Fibroblast of skin of left biceps (primary cell): ENCODE measurements around the gene POLR2I.
"Not testable (repeated sequence)": the region's sequence is repeated elsewhere in the genome, so short reads cannot be mapped to it uniquely, and the experiment has no call there.

Source experiments
- DNase-seq, 2 experiments: peaks; one replicate each; pipeline ENCODE4 v3.0.0-alpha.2; 2013; ENCODE audit warnings: low read depth in 2 of 2

POLR2I gene

DNA sequence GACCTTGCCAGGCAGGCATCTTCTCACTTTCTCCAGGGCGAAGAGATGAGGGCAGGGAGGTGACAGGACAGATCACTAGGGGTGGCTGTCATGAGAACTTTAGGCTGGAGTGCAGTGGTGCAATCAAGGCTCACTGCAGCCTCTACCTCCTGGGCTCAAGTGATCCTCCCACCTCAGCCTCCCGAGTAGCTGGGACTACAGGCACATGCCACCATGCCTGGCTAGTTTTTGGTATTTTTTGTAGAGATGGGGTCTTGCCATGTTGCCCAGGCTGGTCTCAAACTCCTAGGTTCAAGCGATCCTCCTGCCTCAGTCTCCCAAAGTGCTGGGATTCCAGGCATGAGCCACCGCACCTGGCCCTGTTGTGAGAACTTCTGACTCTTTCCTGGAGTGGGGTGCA lies 20.2 kb upstream of the POLR2I start:
- not testable (repeated sequence) for DNase-seq

- not testable (repeated sequence) for DNase-seq
These were observed 16.5 kb upstream of the POLR2I start for GRCh38 chr19:36131221-36131620.

DNA sequence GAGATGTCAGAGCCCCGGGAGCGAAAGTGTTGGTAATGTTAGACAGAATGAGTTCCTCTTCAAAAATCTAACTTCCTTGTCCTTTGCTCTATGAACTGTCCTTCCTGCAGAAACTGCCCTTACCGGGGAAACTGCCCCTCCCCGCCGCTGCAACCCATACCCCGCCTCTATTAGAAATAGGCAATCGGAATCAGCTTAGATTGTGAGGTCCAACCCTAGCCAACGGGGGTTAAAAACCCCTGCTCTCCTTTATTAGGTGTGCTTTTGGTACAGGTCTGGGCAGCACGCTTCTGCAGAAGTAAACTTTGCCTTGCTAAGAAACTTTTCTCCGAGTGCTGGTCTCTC lies 13.7 kb upstream of the POLR2I start:
- DNase-seq = no peak

DNA sequence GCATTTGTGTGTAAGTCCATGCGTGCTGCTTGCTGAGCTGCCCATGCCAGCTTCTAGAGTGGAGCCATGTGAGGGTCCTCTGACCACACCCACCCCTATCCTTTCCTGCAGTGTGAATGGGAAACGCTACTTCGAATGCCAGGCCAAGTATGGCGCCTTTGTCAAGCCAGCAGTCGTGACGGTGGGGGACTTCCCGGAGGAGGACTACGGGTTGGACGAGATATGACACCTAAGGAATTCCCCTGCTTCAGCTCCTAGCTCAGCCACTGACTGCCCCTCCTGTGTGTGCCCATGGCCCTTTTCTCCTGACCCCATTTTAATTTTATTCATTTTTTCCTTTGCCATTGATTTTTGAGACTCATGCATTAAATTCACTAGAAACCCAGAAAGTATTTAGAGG lies 10.9 kb upstream of the POLR2I start:
- DNase-seq = no peak

DNA sequence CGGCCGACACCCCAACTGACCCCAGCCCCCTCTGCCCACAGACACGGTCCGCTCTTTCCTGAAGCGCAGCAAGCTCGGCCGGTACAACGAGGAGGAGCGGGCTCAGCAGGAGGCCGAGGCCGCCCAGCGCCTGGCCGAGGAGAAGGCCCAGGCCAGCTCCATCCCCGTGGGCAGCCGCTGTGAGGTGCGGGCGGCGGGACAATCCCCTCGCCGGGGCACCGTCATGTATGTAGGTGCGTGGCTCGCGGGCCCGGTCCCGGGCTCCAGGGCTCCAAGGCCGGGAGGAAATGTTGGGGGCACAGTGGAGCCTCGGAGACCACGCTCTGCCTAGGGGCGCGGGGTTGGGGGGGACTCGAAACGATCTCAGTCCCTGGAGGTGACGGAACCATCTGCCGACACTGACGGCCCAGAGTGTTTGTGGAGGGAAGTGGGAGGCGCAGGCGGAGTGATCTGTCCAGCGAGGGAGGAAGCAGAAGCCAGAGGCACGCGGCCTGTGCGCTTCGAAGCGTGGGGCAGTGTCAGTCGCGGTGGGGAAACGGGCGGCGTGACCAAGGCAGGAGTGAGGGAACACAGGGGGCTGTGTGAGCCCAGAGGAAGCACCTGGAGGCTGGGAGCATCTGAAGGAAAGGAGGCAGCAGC lies 6.9 kb upstream of the POLR2I start:
- DNase-seq = no peak

- no peak for DNase-seq
These were observed 6.3 kb upstream of the POLR2I start for GRCh38 chr19:36120984-36121358.

- DNase-seq = no peak
These were observed 5.7 kb upstream of the POLR2I start for GRCh38 chr19:36120092-36120983.

DNA sequence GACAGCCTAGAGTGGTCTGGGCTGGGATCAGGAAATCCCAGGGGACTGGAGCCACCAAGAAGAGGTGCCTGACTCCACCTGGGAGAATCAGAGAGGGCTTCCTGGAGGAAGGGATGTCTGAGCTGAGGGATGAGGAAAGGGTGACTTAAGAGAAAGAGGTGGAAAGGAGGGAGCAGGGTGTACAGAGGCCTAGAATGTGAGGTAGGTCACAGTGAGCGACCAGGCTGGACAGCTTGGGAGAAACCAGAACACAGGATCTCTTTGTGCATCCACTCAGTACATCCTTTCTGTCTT lies 1.6 kb upstream of the POLR2I start:
- DNase-seq = no peak

DNA sequence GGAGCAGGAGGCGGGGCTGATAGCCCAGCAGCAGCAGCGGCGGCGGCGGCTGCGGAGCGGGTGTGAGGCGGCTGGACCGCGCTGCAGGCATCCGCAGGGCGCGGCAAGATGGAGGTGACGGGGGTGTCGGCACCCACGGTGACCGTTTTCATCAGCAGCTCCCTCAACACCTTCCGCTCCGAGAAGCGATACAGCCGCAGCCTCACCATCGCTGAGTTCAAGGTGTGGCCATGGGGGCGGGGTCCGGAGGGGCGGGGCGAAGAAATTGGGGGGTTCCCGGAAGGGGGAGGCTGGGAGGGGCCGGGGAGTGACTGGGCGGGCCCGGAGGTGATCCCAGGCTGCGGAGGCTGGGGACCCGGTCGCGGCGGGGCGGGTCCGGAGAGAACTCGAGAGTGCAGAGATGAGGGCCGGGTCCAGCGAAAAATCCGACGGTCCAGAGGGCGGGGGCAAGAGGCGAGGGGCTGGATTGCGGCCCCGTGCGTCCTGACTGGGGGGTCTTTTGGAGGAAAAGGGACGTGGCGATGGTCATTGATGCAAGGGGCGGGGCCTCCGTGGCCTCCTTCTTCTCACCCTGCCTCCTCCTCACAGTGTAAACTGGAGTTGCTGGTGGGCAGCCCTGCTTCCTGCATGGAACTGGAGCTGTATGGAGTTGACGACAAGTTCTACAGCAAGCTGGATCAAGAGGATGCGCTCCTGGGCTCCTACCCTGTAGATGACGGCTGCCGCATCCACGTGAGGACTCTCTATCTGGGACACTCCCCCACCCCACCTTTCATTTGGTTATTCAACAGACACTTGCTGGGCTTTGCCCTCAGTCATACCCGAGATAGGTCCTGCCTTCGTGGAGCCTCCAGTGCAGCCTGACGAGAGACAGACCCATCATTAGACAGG lies 1.0 kb upstream of the POLR2I start, which contains the start of gene TBCB:
Gene TBCB, plus strand, starts transcription at position 16 of the 891 bp plus-strand sequence. Its CDS starts 93 bp downstream, at position 109.
- no peak for DNase-seq

DNA sequence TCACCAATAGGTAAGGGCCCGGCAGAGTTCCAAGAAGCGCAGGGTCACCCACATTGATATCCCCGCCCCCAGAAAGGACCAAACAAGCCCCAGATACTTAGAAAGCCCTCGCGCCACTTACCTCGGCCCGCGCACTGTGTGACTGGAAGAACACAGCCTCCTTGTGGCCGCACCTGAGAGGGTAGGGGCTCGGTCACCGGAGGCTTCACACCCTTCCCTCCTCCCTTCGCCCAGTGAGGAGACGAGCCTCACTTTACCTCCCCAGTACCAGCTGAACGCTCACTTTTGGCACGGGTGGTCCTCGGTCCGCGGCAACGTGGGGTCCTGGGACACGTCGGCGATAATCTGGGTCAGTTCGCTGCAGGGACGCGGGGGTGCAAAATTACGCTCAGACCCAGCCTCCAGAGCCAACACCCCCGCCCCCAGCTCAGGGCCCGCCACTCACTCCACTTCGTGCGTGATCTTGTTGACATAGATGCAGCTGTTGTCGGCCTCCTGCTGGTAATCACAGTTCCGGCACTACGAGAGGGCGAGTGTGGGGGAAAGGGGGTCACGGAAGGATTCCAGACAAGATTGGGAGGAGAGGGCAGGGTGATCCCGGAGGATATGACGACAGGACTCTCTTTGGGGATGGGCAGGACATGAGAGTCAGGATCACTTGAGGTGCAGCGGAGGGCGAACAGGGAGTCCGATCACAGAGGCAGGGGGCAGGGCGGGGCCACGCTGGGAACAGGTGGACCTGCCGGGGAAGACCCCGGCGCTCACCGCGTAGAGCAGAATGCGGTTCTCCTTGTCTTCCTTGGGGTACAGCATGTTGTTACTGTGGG lies 568 bp downstream of the POLR2I start:
- DNase-seq = no peak

GRCh38 chr19:36113425-36113824 lies 1.2 kb downstream of the POLR2I start:
- DNase-seq = no peak

DNA sequence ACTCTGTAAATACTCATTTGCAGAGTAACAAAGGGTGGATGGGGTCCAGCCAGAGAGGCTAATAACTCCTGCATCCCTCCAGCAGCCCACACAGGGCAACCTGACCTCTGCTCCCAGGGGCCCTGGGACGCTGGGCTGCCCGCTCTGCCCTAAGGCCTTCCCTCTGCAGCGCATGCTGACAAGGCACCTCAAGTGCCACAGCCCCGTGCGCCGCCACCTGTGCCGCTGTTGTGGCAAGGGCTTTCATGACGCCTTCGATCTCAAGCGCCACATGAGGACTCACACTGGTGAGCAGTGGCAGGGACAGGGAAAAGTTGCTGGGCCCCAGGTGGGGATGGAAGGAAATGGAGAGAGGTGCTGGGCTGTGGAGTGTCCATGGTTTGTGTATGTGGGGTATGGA lies 2.0 kb downstream of the POLR2I start:
- DNase-seq = no peak

DNA sequence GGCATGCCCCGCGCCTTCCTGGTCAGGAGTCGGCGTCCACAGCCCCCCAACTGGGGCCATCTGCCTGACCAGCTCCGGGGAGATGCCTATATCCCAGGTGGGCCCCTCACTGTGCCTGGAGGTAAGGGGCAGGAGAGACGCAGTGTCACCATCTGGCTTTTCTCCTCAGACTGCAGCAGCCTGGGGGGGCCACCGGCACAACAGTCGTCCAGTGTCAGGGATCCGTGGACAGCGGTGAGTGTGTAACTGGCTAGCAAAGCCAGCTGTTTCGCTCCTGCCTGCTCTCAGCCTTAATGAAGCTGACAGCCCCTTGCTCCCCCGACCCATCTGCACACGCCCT lies 3.5 kb downstream of the POLR2I start:
- no peak for DNase-seq

DNA sequence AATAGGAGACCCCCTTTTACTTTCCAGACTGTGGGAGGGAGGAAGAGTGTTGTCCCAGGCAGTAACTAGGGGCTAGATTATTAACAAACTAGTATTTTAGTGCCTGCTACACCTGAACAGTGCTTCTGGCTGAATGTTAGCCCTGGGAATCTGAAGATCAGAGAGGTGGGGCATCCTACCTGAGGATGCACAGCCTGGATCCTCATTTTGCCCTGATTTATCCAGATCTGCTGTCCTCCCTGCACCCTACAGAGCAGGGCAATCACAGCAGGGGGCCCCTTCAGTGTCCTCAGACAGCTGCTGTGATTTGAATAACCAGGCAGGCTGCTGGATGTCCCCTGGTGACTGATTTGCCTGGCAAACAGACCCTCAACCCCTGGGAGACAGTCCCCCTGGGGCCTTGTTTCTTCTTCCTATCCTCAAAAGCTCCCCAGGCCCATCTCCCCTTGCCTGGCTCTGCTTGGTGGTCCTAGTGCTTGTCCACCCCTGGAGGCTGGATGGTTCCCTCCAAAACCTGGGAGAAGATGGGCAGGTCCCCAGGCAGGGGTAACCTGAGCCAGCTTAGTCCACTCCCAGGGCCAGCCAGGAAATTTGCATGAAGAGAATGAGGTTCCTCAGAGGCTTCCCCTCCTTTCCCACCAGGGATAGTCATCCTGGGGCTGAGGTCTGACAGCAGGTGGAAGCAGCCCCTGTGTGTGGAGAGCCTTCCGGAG lies 4.0 kb downstream of the POLR2I start, which contains the start of gene OVOL3:
Gene OVOL3, plus strand, starts transcription at position 657 of the 713 bp plus-strand sequence. CDS start 60 bp downstream, outside the sequence.
- DNase-seq = no peak

DNA sequence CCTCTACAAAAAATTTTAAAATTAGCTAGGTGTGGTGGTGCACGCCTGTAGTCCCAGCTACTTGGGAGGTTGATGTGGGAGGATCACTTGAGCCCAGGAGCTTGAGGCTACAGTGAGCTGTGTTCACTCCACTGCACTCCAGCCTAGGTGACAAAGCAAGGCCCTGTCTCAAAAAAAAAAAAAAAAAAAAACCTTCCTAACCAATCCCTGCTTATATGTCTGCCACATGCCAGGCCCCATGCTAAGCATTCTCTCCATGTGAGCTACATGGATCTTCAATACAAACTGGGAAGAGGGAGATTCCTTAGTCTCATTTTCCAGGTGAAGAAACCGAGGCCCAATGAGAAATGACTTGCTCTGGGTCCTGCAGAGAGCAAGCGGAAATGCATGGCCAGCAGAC lies 6.0 kb downstream of the POLR2I start:
- no peak for DNase-seq

GRCh38 chr19:36106991-36107390 lies 7.7 kb downstream of the POLR2I start:
- DNase-seq = no peak

- DNase-seq = no peak
These were observed 8.2 kb downstream of the POLR2I start for GRCh38 chr19:36106441-36106840.

- no peak for DNase-seq
These were observed 10.7 kb downstream of the POLR2I start for GRCh38 chr19:36103842-36104552.

DNA sequence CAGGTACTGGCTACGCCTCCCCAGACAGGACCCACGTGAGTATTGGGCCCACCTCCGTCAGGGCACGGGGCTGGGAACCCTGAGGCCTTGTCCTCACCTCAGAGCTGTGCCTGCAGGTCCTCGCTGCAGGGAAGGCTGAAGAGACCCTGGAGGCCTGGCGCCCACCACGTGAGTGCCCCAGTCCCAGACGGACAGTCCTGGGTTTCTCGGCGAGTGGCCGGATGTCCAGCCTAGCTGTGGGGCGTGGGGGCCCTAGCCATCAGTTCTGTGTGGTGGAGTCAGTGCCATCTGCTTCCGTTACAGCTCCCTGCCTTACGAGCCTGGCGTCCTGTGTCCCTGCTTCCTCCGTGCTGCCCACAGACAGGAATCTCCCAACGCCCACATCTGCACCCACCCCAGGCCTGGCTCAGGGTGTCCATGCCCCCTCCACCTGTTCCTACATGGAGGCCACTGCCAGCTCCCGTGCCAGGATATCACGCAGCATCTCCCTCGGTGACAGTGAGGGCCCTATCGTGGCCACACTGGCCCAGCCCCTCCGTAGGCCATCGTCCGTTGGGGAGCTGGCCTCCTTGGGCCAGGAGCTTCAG lies 11.5 kb downstream of the POLR2I start:
- DNase-seq = no peak
